Lung (tissue), 4 donors: ENCODE measurements around the gene KIF20A. TPM values are rescaled to one million over a fixed set of nuclear protein-coding genes. Genes with fewer than 3 reads are reported as not detected.

Source experiments
- polyA plus RNA-seq, 2 donors: library from polyadenylated mRNA; stranded (reverse); fragments of 200-250 nt; gene quantifications; one replicate each; pipeline ENCODE4 v1.2.1, GENCODE V29; 2013
- total RNA-seq, 2 donors: library from RNA; depleted of rRNA in 1 of 2; stranded (reverse); fragments of >200 nt in 1 of 2; gene quantifications; one replicate each; pipeline ENCODE4 v1.2.1, GENCODE V29; 2014 to 2021
- donor health status: Bipolar disorder and iron deficiency.
- donor health status: healthy.
- donor health status: DM: yes; HTN: yes; CAD: no.

The KIF20A gene
- total and polyA plus RNA-seq, 4 donors = 1.1 to 8.0 (median 1.7) TPM

Other genes starting within 250 kb of the KIF20A start
- 10 to 100 TPM; 38.0 to 63.6 TPM for gene FAM13B, start 146.0 kb upstream of the KIF20A start, total RNA-seq
- gene FAM13B, start 146.0 kb upstream of the KIF20A start, polyA plus RNA-seq = 1 to 10 TPM; 7.6 to 8.8 TPM
- not detected for gene WNT8A, start 95.1 kb upstream of the KIF20A start, total RNA-seq
- gene WNT8A, start 95.1 kb upstream of the KIF20A start, polyA plus RNA-seq = not detected
- gene NME5, start 39.7 kb upstream of the KIF20A start, total RNA-seq = 10 to 100 TPM; 13.5 to 15.8 TPM
- gene NME5, start 39.7 kb upstream of the KIF20A start, polyA plus RNA-seq = 10 to 100 TPM in 1 of 2 donors, 1 to 10 TPM in 1; 9.6 to 12.2 TPM
- gene BRD8, start 482 bp upstream of the KIF20A start, total RNA-seq = 10 to 100 TPM; 38.4 to 80.1 TPM
- gene BRD8, start 482 bp upstream of the KIF20A start, polyA plus RNA-seq = 10 to 100 TPM; 23.3 to 28.6 TPM
- 10 to 100 TPM; 19.8 to 41.8 TPM for gene CDC23, start 34.2 kb downstream of the KIF20A start, total RNA-seq
- gene CDC23, start 34.2 kb downstream of the KIF20A start, polyA plus RNA-seq = 10 to 100 TPM in 1 of 2 donors, 1 to 10 TPM in 1; 9.9 to 14.3 TPM
- under 1 TPM in 1 of 2 donors, not detected in 1; 0.57 TPM for gene GFRA3, start 95.5 kb downstream of the KIF20A start, total RNA-seq
- gene GFRA3, start 95.5 kb downstream of the KIF20A start, polyA plus RNA-seq = under 1 TPM; 0.11 to 0.18 TPM
- gene CDC25C, start 152.7 kb downstream of the KIF20A start, total RNA-seq = 1 to 10 TPM in 1 of 2 donors, under 1 TPM in 1; 0.25 to 3.0 TPM
- under 1 TPM; 0.26 to 0.55 TPM for gene CDC25C, start 152.7 kb downstream of the KIF20A start, polyA plus RNA-seq
- 10 to 100 TPM; 22.2 to 28.0 TPM for gene FAM53C, start 159.2 kb downstream of the KIF20A start, total RNA-seq
- 10 to 100 TPM in 1 of 2 donors, 1 to 10 TPM in 1; 8.2 to 19.9 TPM for gene FAM53C, start 159.2 kb downstream of the KIF20A start, polyA plus RNA-seq
- gene KDM3B, start 173.6 kb downstream of the KIF20A start, total RNA-seq = 10 to 100 TPM; 49.6 to 92.7 TPM
- 10 to 100 TPM; 17.7 to 25.4 TPM for gene KDM3B, start 173.6 kb downstream of the KIF20A start, polyA plus RNA-seq